Prostate gland (tissue), 2 donors: ENCODE results near the gene SKAP1. TPM values are rescaled to one million over a fixed set of nuclear protein-coding genes. Genes with fewer than 3 reads are reported as not detected.
"Not testable (repeated sequence)": the region's sequence is repeated elsewhere in the genome, so short reads cannot be mapped to it uniquely, and the experiment has no call there.

Experiments
- DNase-seq: peaks from one replicate; pipeline ENCODE4 v3.0.0-alpha.2; 2019; ENCODE audit warnings: low spot score
- H3K27ac ChIP-seq, 2 donors: fragments of 200-600 bp; sonication (generic); 2 replicates each; pipeline ENCODE4 v1.5.1; 2017 to 2019
- H3K27me3 ChIP-seq: fragments of 200-600 bp; sonication (generic); replicated peaks from 2 replicates; pipeline ENCODE4 v1.5.1; 2019; ENCODE audit not compliant: insufficient read depth
- H3K36me3 ChIP-seq, 2 donors: fragments of 200-600 bp; sonication (generic); 1 replicate in 1 of 2; 2 replicates in 1 of 2; pipeline versions ENCODE4 v1.5.1 to v1.8.1; 2017 to 2019
- H3K4me1 ChIP-seq: fragments of 200-600 bp; sonication (generic); replicated peaks from 2 replicates; pipeline ENCODE4 v1.5.1; 2019
- H3K4me3 ChIP-seq, 2 donors: fragments of 200-600 bp; sonication (generic); 2 replicates each; pipeline ENCODE4 v1.5.1; 2017 to 2019
- H3K9me3 ChIP-seq: fragments of 200-600 bp; sonication (generic); 2 replicates; pipeline ENCODE4 v1.5.1; 2017
- POLR2A ChIP-seq: fragments of 450-650 bp; IDR thresholded peaks from one replicate; pipeline ENCODE4 v1.6.1; 2016; ENCODE audit warnings: antibody characterized with exemption, mild to moderate bottlenecking
- POLR2AphosphoS5 ChIP-seq: sonication (generic); formaldehyde crosslinking; IDR thresholded peaks from one replicate; pipeline ENCODE4 v1.6.1; 2017; ENCODE audit warnings: antibody characterized with exemption
- WGBS: methylation state at CpG from one replicate; pipeline ENCODE4 v1.1.5; 2018; 5-methylcytosine and 5-hydroxymethylcytosine counted together
- intact Hi-C: fragments of 100-400 bp; cut with DNase I; formaldehyde crosslinking; loops from one replicate; pipeline ENCODE4 v1.14.2; 2022
- total RNA-seq, 2 donors: library from RNA; depleted of rRNA; stranded (reverse); fragments of >200 nt; gene quantifications; one replicate each; pipeline ENCODE4 v1.1.0, GENCODE V29; 2016
- TF ChIP-seq, protein P1 (sequence below), 4 experiments: fragments of 200-600 bp in 2 of 4; fragments of 450-650 bp in 2 of 4; sonication (generic) in 2 of 4; IDR thresholded peaks; 1 replicate in 3 of 4; 2 replicates in 1 of 4; pipeline ENCODE4 v1.5.1; 2016 to 2019; ENCODE audit warnings: antibody characterized with exemption in 4 of 4, mild to moderate bottlenecking in 2 of 4, moderate library complexity in 2 of 4

The SKAP1 gene
- total RNA-seq, 2 donors from 2014 or later = 1.1 to 1.4 TPM

DNA sequence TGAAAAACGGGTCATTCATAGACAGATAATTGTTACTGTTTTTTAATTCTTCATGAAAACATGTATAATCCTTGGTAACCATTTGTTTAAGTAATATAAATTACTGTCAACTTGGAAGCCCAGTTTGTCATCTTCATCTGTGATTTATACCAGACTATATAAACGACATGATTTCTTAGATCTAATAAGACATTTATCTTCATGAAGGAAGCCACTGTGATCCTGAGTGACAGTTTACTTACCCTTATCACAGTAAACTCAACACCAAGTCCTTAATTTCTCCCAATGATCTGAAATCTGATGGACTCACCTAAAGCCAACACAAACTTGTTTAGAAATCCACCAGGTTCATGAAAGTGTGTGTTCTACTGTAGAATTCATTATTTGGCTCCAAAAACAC lies 91.3 kb downstream of the SKAP1 start:
- no peaks in the 10 kb centered on the region for H3K36me3 ChIP-seq
- intact Hi-C loops = loop anchor here (5.0 kb wide), 1 partner anchor 279 kb away; the partner anchor contains the start of gene HOXB8

DNA sequence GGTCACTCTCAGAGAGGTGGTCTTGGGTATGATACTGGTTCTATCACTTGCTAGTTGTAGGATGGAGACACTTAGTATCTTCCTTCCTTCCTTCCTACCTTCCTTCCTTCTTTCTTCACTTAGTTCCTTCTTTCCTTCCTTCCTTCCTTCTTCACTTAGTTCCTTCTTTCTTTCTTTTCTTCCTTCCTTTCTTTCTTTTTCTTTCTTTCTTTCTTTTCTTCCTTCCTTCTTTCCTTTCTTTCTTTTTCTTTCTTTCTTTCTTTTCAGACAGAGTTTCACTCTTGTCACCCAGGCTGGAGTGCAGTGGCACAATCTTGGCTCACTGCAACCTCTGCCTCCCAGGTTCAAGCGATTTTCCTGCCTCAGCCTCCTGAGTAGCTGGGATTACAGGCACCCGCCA lies 92.1 kb downstream of the SKAP1 start:
- H3K36me3 ChIP-seq, DNase-seq, H3K27me3 ChIP-seq, H3K4me1 ChIP-seq, H3K27ac ChIP-seq, H3K4me3 ChIP-seq, H3K9me3 ChIP-seq: not testable (repeated sequence)
- intact Hi-C loops = loop anchor here (5.0 kb wide), 1 partner anchor 279 kb away; the partner anchor contains the start of gene HOXB8
- 100% methylated on average over 2 of the region's 2 CpGs for WGBS

More for the DNA sequence above, 91.3 kb downstream of the SKAP1 start:
- Histone ChIP-seq H3K27me3 (peaks cover 2% of the 10 kb centered on the region), H3K4me1 (no peaks in the 10 kb centered on the region), H3K4me3 (no peak overlapping the region), H3K27ac (no peak overlapping the region), H3K9me3 (no peaks in the 10 kb centered on the region)
- no peak for DNase-seq
- WGBS = 43% methylated on average over 2 of the region's 2 CpGs
- no peak for TF ChIP-seq POLR2A
- TF ChIP-seq, protein P1, sequence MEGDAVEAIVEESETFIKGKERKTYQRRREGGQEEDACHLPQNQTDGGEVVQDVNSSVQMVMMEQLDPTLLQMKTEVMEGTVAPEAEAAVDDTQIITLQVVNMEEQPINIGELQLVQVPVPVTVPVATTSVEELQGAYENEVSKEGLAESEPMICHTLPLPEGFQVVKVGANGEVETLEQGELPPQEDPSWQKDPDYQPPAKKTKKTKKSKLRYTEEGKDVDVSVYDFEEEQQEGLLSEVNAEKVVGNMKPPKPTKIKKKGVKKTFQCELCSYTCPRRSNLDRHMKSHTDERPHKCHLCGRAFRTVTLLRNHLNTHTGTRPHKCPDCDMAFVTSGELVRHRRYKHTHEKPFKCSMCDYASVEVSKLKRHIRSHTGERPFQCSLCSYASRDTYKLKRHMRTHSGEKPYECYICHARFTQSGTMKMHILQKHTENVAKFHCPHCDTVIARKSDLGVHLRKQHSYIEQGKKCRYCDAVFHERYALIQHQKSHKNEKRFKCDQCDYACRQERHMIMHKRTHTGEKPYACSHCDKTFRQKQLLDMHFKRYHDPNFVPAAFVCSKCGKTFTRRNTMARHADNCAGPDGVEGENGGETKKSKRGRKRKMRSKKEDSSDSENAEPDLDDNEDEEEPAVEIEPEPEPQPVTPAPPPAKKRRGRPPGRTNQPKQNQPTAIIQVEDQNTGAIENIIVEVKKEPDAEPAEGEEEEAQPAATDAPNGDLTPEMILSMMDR (IDR thresholded peaks at IDR 0.05) = no peak
- no peak for TF ChIP-seq POLR2AphosphoS5

DNA sequence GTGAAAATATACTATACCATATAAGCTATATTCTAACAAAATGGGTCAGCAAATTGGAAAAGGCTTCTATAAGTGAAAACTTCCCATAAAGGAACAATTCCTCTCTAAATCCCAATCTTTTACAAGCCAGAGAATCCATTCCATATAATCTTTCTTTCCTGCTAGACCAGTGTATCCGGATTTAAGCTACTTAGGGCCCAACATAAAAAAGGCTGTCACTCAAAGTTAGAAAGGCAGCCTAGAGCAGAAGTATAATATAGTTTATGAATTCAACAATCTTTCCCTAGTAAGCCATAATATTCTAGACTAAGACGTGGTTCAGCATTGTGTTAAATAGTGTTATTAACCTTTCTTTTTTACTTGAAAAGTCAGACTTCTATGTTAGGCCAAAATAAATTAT lies 93.0 kb downstream of the SKAP1 start:
- no peak overlapping the region for H3K27ac ChIP-seq
- no peaks in the 10 kb centered on the region for H3K36me3 ChIP-seq
- intact Hi-C loops = loop anchor here (5.0 kb wide), 1 partner anchor 280 kb away; the partner anchor contains the start of gene HOXB8
- TF ChIP-seq, protein P1 (IDR thresholded peaks at IDR 0.05) = no peak
- TF ChIP-seq POLR2AphosphoS5 = no peak
- TF ChIP-seq POLR2A = no peak
- no peak overlapping the region for H3K4me3 ChIP-seq
- H3K27me3 ChIP-seq = peaks cover 2% of the 10 kb centered on the region
- DNase-seq = no peak
- no peaks in the 10 kb centered on the region for H3K9me3 ChIP-seq
- WGBS = 73% methylated on average over 2 of the region's 2 CpGs
- H3K4me1 ChIP-seq = no peaks in the 10 kb centered on the region

DNA sequence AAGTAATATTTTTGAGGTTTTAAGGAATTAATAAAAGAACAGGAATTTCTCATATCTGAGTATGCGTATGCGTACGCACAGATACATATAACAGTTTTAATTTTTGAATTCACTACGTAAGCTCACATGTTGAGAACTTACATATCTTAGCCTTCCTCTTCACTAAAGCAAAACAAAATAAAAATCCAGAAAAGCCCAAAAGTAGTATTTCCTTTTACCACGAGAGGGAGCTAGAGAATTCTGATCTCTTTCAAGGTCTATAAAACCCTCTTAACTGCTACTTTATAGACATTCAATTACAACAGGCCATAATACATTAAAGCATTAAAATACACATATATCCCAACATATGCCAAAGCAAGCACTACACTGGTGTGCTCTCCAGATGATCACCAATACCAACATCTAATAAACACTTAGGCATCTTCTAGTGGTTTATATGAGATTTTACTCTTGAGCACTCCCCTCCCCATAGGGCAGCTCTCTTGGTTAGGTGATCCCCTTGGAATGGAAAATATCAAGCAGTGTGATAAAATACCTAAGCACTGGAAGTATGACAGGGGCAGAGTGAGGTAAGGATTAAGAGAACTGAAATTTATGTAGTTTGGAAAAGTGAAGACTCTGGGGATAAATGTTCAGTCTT lies 94.0 kb downstream of the SKAP1 start:
- Histone ChIP-seq H3K36me3 (no peaks in the 10 kb centered on the region), H3K4me3 (no peak overlapping the region), H3K4me1 (no peaks in the 10 kb centered on the region), H3K27me3 (peaks cover 2% of the 10 kb centered on the region), H3K27ac (no peak overlapping the region), H3K9me3 (no peaks in the 10 kb centered on the region)
- TF ChIP-seq POLR2A = no peak
- TF ChIP-seq POLR2AphosphoS5 = peak; percentile 20
- TF ChIP-seq, protein P1 (IDR thresholded peaks at IDR 0.05) = peak in 3 of 4 experiments; percentile 71 to 79 (median 72)
- WGBS = 7% methylated on average over 5 of the region's 5 CpGs
- intact Hi-C loops = loop anchor here (5.0 kb wide), 1 partner anchor 281 kb away; the partner anchor contains the start of gene HOXB8
- no peak for DNase-seq

DNA sequence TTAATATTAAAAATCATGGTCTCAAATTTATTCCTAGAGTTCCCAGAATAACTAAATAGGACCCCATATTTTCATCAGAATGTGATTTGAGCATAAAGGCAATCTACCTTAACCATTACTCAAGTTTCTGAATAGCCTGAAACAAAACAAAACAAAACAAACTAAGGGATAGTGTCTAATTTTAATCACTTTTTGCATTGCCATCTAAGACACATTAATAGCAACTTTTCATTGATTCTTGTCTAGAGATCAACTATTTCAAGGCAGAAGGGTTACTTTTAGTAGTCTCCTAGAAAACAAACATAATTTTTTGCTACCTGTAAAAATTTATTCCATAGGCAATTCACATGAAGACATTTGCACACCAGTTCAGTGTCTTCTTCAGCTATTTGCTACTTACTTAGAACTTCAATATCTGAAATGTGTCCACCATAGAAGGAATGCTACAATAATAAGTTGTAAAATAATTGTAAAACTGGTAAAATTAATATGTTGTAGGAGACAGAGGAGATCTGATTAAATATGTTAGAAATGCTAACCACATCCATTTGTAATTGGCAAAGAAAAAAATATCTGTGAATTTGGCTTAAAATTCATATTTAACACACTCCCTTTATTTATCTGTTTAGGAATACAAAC lies 94.7 kb downstream of the SKAP1 start:
- Histone ChIP-seq H3K4me3 (no peak overlapping the region), H3K27ac (no peak overlapping the region), H3K36me3 (no peaks in the 10 kb centered on the region), H3K27me3 (peaks cover 2% of the 10 kb centered on the region), H3K9me3 (no peaks in the 10 kb centered on the region), H3K4me1 (no peaks in the 10 kb centered on the region)
- DNase-seq = no peak
- no peak for TF ChIP-seq POLR2A
- intact Hi-C loops = loop anchor here (5.0 kb wide), 1 partner anchor 282 kb away; the partner anchor contains the start of gene HOXB8
